Upper lobe of left lung (tissue), 6 donors: Measurements from ENCODE around the gene LASP1. TPM values are rescaled to one million over a fixed set of nuclear protein-coding genes. Genes with fewer than 3 reads are reported as not detected.

Experiments used
- ATAC-seq, 2 donors: fragments of 200-7000 bp; cut with Tn5 transposase; one replicate each; pipeline ENCODE4 v1.9.1; 2022; ENCODE audit warnings: mild to moderate bottlenecking in 2 of 2, moderate library complexity in 2 of 2; ENCODE audit not compliant: low FRiP score in 2 of 2
- DNase-seq, 2 donors: peaks; one replicate each; pipeline ENCODE4 v3.0.0-alpha.2; 2019 to 2020
- H3K27ac ChIP-seq, 4 donors: fragments of 200-600 bp; sonication (generic); one replicate each; pipeline ENCODE4 v1.5.1; 2016 to 2019
- H3K27me3 ChIP-seq, 4 donors: fragments of 200-600 bp; sonication (generic); one replicate each; pipeline ENCODE4 v1.5.1; 2017 to 2019
- H3K36me3 ChIP-seq, 4 donors: fragments of 200-600 bp; sonication (generic); one replicate each; pipeline ENCODE4 v1.5.1; 2016 to 2019
- H3K4me1 ChIP-seq, 4 donors: fragments of 200-600 bp; sonication (generic); one replicate each; pipeline ENCODE4 v1.5.1; 2018 to 2019
- H3K4me3 ChIP-seq, 4 donors: fragments of 200-600 bp; sonication (generic); one replicate each; pipeline ENCODE4 v1.5.1; 2017 to 2019; ENCODE audit warnings: mild to moderate bottlenecking in 2 of 4, moderate library complexity in 1 of 4
- H3K9me3 ChIP-seq, 4 donors: fragments of 200-600 bp; sonication (generic); one replicate each; pipeline ENCODE4 v1.5.1; 2018 to 2019
- EP300 ChIP-seq, 4 donors: sonication (generic); formaldehyde crosslinking; IDR thresholded peaks; one replicate each; pipeline ENCODE4 v1.5.1; 2017; ENCODE audit warnings: antibody characterized with exemption in 4 of 4, control low read depth in 2 of 4
- POLR2A ChIP-seq, 4 donors: fragments of 450-650 bp; IDR thresholded peaks; one replicate each; pipeline ENCODE4 v1.5.1; 2016 to 2017; ENCODE audit warnings: antibody characterized with exemption in 4 of 4, mild to moderate bottlenecking in 2 of 4
- POLR2AphosphoS5 ChIP-seq, 2 donors: sonication (generic); formaldehyde crosslinking; IDR thresholded peaks; one replicate each; pipeline ENCODE4 v1.5.1; 2017; ENCODE audit warnings: antibody characterized with exemption in 2 of 2
- WGBS, 2 donors: methylation state at CpG; one replicate each; pipeline ENCODE4 v1.1.5; 2017 to 2018; 5-methylcytosine and 5-hydroxymethylcytosine counted together
- total RNA-seq, 6 donors: library from RNA; depleted of rRNA in 4 of 6; stranded (reverse); fragments of >200 nt in 4 of 6; gene quantifications; one replicate each; pipeline versions ENCODE4 v1.1.0 to v1.2.1, GENCODE V29; 2016 to 2021
- TF ChIP-seq, protein P1 (sequence below), 6 experiments: fragments of 450-650 bp in 4 of 6; fragments of 200-600 bp in 2 of 6; sonication (generic) in 2 of 6; IDR thresholded peaks; one replicate each; pipeline ENCODE4 v1.5.1; 2016 to 2019; ENCODE audit warnings: antibody characterized with exemption in 6 of 6
- donor health status: DM: no; HTN: no; CAD: no; lungs with moderate emphysema.
- donor health status: DM: no; HTN: yes; CAD: no; lungs with severe emphysema.

Gene LASP1
- total RNA-seq, 6 donors from 2014 or later, result 97.9 to 168 (median 149) TPM

DNA sequence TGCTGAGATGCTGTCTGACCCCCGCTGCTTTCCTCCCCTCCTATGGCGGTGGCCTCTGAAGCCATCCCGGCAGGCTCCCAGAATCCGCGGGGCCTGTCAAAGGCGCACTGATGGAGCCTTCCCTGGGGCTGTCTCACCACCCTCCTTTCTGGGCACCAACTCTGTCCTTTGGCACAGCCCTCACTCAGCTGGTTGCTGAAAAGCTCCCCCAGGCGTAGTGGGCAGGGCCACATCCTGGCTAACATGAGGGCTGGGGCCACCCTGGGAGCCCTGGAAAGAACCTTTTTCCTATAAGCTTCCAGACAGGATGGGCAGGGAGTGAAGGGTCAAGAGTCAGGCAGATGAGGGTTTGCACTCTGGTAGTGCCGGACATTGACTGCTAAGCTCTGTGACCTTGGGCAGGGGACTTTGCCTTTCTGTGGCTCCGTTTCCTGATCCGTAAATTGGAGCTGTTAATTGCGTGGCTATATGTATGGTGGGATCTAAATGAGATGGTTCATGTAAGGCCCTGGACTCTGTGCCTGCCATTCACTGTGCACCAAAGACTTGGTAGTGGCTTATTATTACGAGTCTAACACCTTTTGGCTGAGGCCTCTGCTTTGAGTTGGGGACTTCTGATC lies 27.9 kb downstream of the LASP1 start:
- 52 to 79% methylated on average over 5 to 11 of the region's 12 CpGs for WGBS, 2 donors
- Histone ChIP-seq H3K36me3 (peaks cover 3 to 64% (median 28%) of the 10 kb centered on the region in 4 donors), H3K4me3 (no peak overlapping the region), H3K4me1 (peaks cover 84 to 91% (median 89%) of the 10 kb centered on the region in 4 donors), H3K27me3 (no peaks in the 10 kb centered on the region), H3K27ac (peak overlapping the region; percentile 73 to 87 (median 80)), H3K9me3 (no peaks in the 10 kb centered on the region)
- TF ChIP-seq POLR2AphosphoS5 (IDR thresholded peaks at IDR 0.05) (peak in 1 of 2 donors; percentile 40), POLR2A (IDR thresholded peaks at IDR 0.05) (no peak)
- no peak for ATAC-seq
- no peak for DNase-seq

DNA sequence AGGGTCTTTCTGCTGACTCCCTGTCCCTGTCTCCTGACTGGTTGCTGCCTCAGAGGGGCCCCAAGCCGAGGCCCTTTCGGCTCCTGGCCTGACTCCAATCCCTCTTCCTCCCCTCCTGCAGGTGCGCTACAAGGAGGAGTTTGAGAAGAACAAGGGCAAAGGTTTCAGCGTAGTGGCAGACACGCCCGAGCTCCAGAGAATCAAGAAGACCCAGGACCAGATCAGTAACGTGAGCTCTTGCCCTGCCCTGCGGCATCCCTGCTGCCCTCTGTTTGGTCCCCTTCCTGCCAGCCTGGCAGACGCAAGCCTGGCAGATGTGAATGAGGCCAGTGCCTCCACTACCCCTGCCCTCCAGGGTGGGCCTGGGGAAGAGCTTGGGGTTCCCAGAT lies 28.4 kb downstream of the LASP1 start:
- Histone ChIP-seq H3K9me3 (no peaks in the 10 kb centered on the region), H3K27me3 (no peaks in the 10 kb centered on the region), H3K4me3 (peak overlapping the region in 1 of 4 donors; percentile 7), H3K27ac (peak overlapping the region; percentile 73 to 87 (median 80)), H3K36me3 (peaks cover 0 to 64% (median 26%) of the 10 kb centered on the region in 4 donors), H3K4me1 (peaks cover 84 to 89% (median 86%) of the 10 kb centered on the region in 4 donors)
- ATAC-seq (no peak), DNase-seq (no peak)
- TF ChIP-seq, protein P1, sequence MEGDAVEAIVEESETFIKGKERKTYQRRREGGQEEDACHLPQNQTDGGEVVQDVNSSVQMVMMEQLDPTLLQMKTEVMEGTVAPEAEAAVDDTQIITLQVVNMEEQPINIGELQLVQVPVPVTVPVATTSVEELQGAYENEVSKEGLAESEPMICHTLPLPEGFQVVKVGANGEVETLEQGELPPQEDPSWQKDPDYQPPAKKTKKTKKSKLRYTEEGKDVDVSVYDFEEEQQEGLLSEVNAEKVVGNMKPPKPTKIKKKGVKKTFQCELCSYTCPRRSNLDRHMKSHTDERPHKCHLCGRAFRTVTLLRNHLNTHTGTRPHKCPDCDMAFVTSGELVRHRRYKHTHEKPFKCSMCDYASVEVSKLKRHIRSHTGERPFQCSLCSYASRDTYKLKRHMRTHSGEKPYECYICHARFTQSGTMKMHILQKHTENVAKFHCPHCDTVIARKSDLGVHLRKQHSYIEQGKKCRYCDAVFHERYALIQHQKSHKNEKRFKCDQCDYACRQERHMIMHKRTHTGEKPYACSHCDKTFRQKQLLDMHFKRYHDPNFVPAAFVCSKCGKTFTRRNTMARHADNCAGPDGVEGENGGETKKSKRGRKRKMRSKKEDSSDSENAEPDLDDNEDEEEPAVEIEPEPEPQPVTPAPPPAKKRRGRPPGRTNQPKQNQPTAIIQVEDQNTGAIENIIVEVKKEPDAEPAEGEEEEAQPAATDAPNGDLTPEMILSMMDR (IDR thresholded peaks at IDR 0.05), result no peak
- TF ChIP-seq POLR2A (IDR thresholded peaks at IDR 0.05) (no peak), EP300 (IDR thresholded peaks at IDR 0.05) (no peak), POLR2AphosphoS5 (IDR thresholded peaks at IDR 0.05) (no peak)
- WGBS, 2 donors, result 22 to 46% methylated on average over 3 to 9 of the region's 9 CpGs

DNA sequence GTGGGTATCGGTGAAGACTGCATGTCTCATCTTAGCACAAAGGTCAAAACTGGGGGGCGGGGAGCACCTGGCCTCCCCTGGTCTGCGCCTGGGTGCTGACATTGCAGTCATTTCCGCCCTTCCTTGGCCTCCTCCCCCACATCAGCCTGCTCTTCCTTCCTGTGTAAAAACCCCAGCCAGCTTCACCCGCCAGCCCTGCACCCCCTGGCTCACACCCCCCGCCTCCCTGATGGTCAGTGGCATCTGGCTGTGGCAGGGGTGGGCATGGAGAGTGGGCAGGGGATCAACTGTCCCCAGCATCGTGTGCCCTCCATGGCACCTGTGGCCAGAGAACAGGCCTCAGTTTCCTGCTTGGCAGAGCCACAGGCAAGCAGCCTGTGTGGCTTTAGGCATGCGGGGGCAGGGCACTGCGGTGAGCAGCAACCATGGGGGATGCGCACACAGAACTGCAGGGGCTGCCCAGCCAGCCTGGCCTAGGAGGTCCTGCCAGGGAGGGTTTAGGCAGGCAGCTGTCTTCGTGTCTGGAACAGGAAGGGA lies 29.0 kb downstream of the LASP1 start:
- peak in 1 of 2 donors; percentile 76 for DNase-seq
- 21 to 54% methylated on average over 7 to 11 of the region's 11 CpGs for WGBS, 2 donors

DNA sequence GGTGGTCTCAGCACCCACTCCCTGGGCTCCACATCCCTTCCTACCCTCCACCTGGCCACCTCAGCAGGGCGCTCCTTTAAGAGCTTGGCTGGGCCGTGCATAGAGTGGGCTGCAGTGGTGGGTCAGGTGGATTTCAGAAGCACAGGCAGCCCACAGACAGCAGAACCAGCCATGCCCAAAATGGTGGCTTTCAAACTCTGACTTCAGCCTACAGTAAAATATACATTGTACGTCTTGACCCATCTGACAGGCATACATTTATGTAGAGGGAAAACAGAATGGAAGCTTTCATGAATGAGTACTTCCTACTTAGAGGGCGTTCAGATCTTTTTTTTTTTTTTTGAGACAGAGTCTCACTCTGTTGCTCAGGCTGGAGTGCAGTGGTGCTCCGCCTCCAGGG lies 29.6 kb downstream of the LASP1 start:
- TF ChIP-seq, protein P1 (IDR thresholded peaks at IDR 0.05), result no peak
- no peak for TF ChIP-seq POLR2AphosphoS5 (IDR thresholded peaks at IDR 0.05)
- TF ChIP-seq EP300 (IDR thresholded peaks at IDR 0.05), result no peak
- TF ChIP-seq POLR2A (IDR thresholded peaks at IDR 0.05), result no peak
- Histone ChIP-seq H3K36me3 (peaks cover 0 to 73% (median 32%) of the 10 kb centered on the region in 4 donors), H3K27ac (peak overlapping the region; percentile 73 to 87 (median 80)), H3K27me3 (no peaks in the 10 kb centered on the region), H3K4me1 (peaks cover 75 to 81% (median 77%) of the 10 kb centered on the region in 4 donors), H3K4me3 (peak overlapping the region in 1 of 4 donors; percentile 12), H3K9me3 (no peaks in the 10 kb centered on the region)
- no peak for ATAC-seq
- WGBS, 2 donors, result 60 to 69% methylated on average over 3 to 5 of the region's 5 CpGs
- no peak for DNase-seq

More for the DNA sequence above, 29.0 kb downstream of the LASP1 start:
- Histone ChIP-seq H3K9me3 (no peaks in the 10 kb centered on the region), H3K4me3 (peak overlapping the region in 1 of 4 donors; percentile 12), H3K36me3 (peaks cover 0 to 67% (median 29%) of the 10 kb centered on the region in 4 donors), H3K27me3 (no peaks in the 10 kb centered on the region), H3K27ac (peak overlapping the region; percentile 73 to 87 (median 80)), H3K4me1 (peaks cover 79 to 84% (median 82%) of the 10 kb centered on the region in 4 donors)
- ATAC-seq, result peak in 1 of 2 donors; percentile 13
- TF ChIP-seq, protein P1 (IDR thresholded peaks at IDR 0.05), result no peak
- no peak for TF ChIP-seq POLR2A (IDR thresholded peaks at IDR 0.05)
- TF ChIP-seq POLR2AphosphoS5 (IDR thresholded peaks at IDR 0.05), result peak; percentile 29 to 63
- TF ChIP-seq EP300 (IDR thresholded peaks at IDR 0.05), result no peak

DNA sequence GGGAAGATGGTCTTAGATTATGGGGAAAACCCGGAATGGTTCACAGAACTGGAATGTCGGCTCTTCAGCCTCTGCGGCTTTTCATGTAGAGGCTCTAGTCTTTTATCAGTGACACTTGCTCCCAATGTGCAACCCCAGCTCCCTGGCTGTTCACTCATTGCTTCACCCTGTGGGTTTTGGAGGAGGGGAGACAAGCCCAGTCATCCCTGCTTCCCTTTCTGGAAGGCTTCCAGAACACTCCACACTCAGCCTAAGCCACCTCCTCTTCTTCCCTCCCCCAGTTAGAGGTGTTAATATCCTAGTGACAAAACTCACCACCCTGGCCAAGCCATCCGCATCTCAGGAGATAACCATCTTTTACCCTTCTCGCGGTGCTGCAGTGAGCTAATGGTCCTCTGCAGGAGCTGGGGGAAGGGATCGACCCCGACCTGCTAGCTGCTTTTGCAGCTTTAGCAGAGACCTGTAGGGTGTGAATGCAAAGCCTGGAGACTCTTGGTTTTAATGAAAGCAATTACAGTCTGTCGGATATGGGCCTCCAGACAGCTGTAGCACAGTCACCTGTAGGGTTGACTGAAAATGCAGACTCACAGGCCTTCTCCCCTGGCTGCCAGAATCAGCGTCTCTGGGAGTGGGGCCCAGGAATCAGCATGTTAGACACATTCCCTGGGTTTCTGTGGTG lies 31.3 kb downstream of the LASP1 start:
- Histone ChIP-seq H3K27me3 (no peaks in the 10 kb centered on the region), H3K27ac (peak overlapping the region; percentile 60 to 87 (median 78)), H3K4me1 (peaks cover 74 to 77% (median 75%) of the 10 kb centered on the region in 4 donors), H3K9me3 (no peaks in the 10 kb centered on the region), H3K4me3 (no peak overlapping the region), H3K36me3 (peaks cover 0 to 73% (median 32%) of the 10 kb centered on the region in 4 donors)
- peak in 1 of 2 donors; percentile 80 for DNase-seq
- 16 to 29% methylated on average over 7 to 10 of the region's 10 CpGs for WGBS, 2 donors
- TF ChIP-seq POLR2A (IDR thresholded peaks at IDR 0.05), result no peak
- TF ChIP-seq POLR2AphosphoS5 (IDR thresholded peaks at IDR 0.05), result no peak
- TF ChIP-seq EP300 (IDR thresholded peaks at IDR 0.05), result peak in 1 of 4 donors; percentile 7
- TF ChIP-seq, protein P1 (IDR thresholded peaks at IDR 0.05), result no peak
- peak; percentile 65 to 79 for ATAC-seq
